Upper lobe of left lung (tissue), 6 donors: ENCODE measurements around the gene GID8. TPM values are rescaled to one million over a fixed set of nuclear protein-coding genes. Genes with fewer than 3 reads are reported as not detected.

Source experiments
- ATAC-seq, 2 donors: fragments of 200-7000 bp; cut with Tn5 transposase; one replicate each; pipeline ENCODE4 v1.9.1; 2022; ENCODE audit warnings: mild to moderate bottlenecking in 2 of 2, moderate library complexity in 2 of 2; ENCODE audit not compliant: low FRiP score in 2 of 2
- DNase-seq, 2 donors: peaks; one replicate each; pipeline ENCODE4 v3.0.0-alpha.2; 2019 to 2020
- H3K27ac ChIP-seq, 4 donors: fragments of 200-600 bp; sonication (generic); one replicate each; pipeline ENCODE4 v1.5.1; 2016 to 2019
- H3K27me3 ChIP-seq, 4 donors: fragments of 200-600 bp; sonication (generic); one replicate each; pipeline ENCODE4 v1.5.1; 2017 to 2019
- H3K36me3 ChIP-seq, 4 donors: fragments of 200-600 bp; sonication (generic); one replicate each; pipeline ENCODE4 v1.5.1; 2016 to 2019
- H3K4me1 ChIP-seq, 4 donors: fragments of 200-600 bp; sonication (generic); one replicate each; pipeline ENCODE4 v1.5.1; 2018 to 2019
- H3K4me3 ChIP-seq, 4 donors: fragments of 200-600 bp; sonication (generic); one replicate each; pipeline ENCODE4 v1.5.1; 2017 to 2019; ENCODE audit warnings: mild to moderate bottlenecking in 2 of 4, moderate library complexity in 1 of 4
- H3K9me3 ChIP-seq, 4 donors: fragments of 200-600 bp; sonication (generic); one replicate each; pipeline ENCODE4 v1.5.1; 2018 to 2019
- CTCF ChIP-seq, 6 experiments: fragments of 450-650 bp in 4 of 6; fragments of 200-600 bp in 2 of 6; sonication (generic) in 2 of 6; IDR thresholded peaks; one replicate each; pipeline ENCODE4 v1.5.1; 2016 to 2019; ENCODE audit warnings: antibody characterized with exemption in 6 of 6
- EP300 ChIP-seq, 4 donors: sonication (generic); formaldehyde crosslinking; IDR thresholded peaks; one replicate each; pipeline ENCODE4 v1.5.1; 2017; ENCODE audit warnings: antibody characterized with exemption in 4 of 4, control low read depth in 2 of 4
- POLR2A ChIP-seq, 4 donors: fragments of 450-650 bp; IDR thresholded peaks; one replicate each; pipeline ENCODE4 v1.5.1; 2016 to 2017; ENCODE audit warnings: antibody characterized with exemption in 4 of 4, mild to moderate bottlenecking in 2 of 4
- POLR2AphosphoS5 ChIP-seq, 2 donors: sonication (generic); formaldehyde crosslinking; IDR thresholded peaks; one replicate each; pipeline ENCODE4 v1.5.1; 2017; ENCODE audit warnings: antibody characterized with exemption in 2 of 2
- WGBS, 2 donors: methylation state at CpG; one replicate each; pipeline ENCODE4 v1.1.5; 2017 to 2018; 5-methylcytosine and 5-hydroxymethylcytosine counted together
- total RNA-seq, 6 donors: library from RNA; depleted of rRNA in 4 of 6; stranded (reverse); fragments of >200 nt in 4 of 6; gene quantifications; one replicate each; pipeline versions ENCODE4 v1.1.0 to v1.2.1, GENCODE V29; 2016 to 2021
- donor health status: DM: no; HTN: no; CAD: no; lungs with moderate emphysema.
- donor health status: DM: no; HTN: yes; CAD: no; lungs with severe emphysema.

The GID8 gene
- total RNA-seq, 6 donors from 2014 or later, result 18.6 to 33.2 (median 26.3) TPM

DNA sequence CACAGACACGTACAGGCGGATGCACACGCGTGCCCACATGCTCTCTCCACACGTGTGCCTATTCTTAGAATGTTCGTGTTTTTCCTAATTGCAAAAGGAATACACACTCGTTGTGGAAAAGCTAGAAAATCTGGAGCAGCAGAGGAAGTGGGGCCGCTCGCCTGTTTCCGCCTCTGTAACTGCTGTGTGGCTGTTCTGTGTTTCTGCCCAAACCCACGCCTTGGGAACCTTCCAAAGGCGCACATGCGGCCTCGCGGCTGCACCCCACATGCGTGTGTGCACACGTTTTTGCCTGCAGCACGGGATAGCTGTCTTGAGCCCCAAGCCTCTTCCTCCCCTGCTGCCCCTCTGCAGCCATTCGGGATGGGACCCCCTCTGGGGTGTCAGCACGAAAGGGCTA is 26.8 kb downstream of the GID8 start:
- Histone ChIP-seq H3K27me3 (no peaks in the 10 kb centered on the region), H3K4me1 (no peaks in the 10 kb centered on the region), H3K36me3 (peaks cover 0 to 9% (median 4%) of the 10 kb centered on the region in 4 donors), H3K27ac (no peak overlapping the region), H3K9me3 (no peaks in the 10 kb centered on the region), H3K4me3 (no peak overlapping the region)
- TF ChIP-seq EP300 (IDR thresholded peaks at IDR 0.05), result no peak
- no peak for TF ChIP-seq POLR2AphosphoS5 (IDR thresholded peaks at IDR 0.05)
- TF ChIP-seq CTCF (IDR thresholded peaks at IDR 0.05), result no peak
- no peak for TF ChIP-seq POLR2A (IDR thresholded peaks at IDR 0.05)
- ATAC-seq, result no peak
- 77 to 81% methylated on average over 20 of the region's 20 CpGs for WGBS, 2 donors
- DNase-seq, result peak in 1 of 2 donors; percentile 46

DNA sequence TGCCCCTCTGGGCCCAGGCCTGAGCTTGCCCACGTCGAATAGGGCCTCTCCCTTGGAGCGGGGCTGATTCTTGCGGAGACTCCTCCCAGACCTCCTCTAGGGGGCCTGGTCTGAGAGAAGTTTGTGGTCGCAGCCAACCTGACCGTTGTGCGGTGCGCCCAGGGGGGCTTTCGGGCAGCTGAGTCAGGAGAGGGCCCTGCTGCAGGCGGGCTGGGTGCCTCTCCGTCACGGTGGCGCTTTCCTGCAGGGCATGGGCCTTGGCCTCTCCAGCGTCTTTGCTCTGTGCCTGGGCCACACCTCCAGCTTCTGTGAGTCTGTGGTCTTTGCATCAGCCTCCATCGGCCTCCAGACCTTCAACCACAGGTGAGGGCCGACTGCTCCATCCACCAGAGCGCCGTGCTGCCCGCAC is 27.4 kb downstream of the GID8 start:
- ATAC-seq (no peak), DNase-seq (peak in 1 of 2 donors; percentile 63)
- no peaks in the 10 kb centered on the region for H3K4me1 ChIP-seq
- H3K27me3 ChIP-seq, result peaks cover 0 to under 1% (median 0%) of the 10 kb centered on the region in 4 donors
- H3K9me3 ChIP-seq, result no peaks in the 10 kb centered on the region
- 81 to 83% methylated on average over 8 to 12 of the region's 19 CpGs for WGBS, 2 donors
- peaks cover 0 to 9% (median 4%) of the 10 kb centered on the region in 4 donors for H3K36me3 ChIP-seq
- H3K4me3 ChIP-seq, result no peak overlapping the region
- H3K27ac ChIP-seq, result no peak overlapping the region
- no peak for TF ChIP-seq EP300 (IDR thresholded peaks at IDR 0.05)
- TF ChIP-seq POLR2AphosphoS5 (IDR thresholded peaks at IDR 0.05), result no peak
- no peak for TF ChIP-seq CTCF (IDR thresholded peaks at IDR 0.05)
- TF ChIP-seq POLR2A (IDR thresholded peaks at IDR 0.05), result no peak

DNA sequence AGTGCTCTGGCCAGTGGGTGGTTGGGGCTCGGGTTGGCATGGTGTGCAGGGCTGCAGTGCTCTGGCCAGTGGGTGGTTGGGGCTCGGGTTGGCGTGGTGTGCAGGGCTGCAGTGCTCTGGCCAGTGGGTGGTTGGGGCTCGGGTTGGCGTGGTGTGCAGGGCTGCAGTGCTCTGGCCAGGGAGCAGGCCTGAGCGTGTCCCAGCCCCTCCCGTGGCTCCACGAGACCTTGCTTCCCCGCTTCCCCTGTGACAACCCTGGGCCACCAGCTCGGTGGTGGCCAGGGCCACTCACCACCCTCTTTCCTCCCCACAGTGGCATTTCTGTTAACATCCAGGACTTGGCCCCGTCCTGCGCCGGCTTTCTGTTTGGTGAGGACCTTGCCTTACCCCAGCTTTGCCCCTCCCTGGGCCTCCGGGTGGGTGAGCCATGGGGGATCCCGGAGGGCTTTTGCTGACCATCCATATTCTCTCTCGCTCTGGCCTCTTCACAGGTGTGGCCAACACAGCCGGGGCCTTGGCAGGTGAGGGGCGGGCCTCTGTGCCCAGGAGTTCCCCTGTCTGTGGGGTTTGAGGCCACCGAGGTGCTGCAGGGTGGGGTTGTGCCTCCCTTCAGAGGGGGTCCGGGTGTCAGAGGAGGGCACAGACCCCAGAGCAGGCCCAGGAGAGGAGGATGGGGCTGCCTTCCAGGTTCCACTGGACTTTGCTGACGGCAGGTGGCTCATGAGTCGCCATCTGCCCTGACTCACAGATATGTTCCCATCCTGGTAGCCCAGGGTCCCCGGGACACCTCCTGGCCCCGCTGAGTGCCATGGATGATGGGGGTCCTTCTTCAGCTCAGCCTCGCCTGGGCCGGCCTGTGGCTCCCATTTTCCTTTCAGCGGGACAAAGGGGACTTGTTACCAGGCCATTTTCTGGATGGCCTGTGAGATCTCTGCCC is 28.5 kb downstream of the GID8 start:
- Histone ChIP-seq H3K27me3 (peaks cover 0 to 6% (median 2%) of the 10 kb centered on the region in 4 donors), H3K4me3 (no peak overlapping the region), H3K9me3 (no peaks in the 10 kb centered on the region), H3K4me1 (no peaks in the 10 kb centered on the region), H3K27ac (no peak overlapping the region), H3K36me3 (peaks cover 0 to 9% (median 4%) of the 10 kb centered on the region in 4 donors)
- TF ChIP-seq POLR2AphosphoS5 (IDR thresholded peaks at IDR 0.05) (no peak), EP300 (IDR thresholded peaks at IDR 0.05) (no peak), POLR2A (IDR thresholded peaks at IDR 0.05) (no peak), CTCF (IDR thresholded peaks at IDR 0.05) (no peak)
- 90 to 91% methylated on average over 9 to 22 of the region's 27 CpGs for WGBS, 2 donors
- ATAC-seq (no peak), DNase-seq (peak in 1 of 2 donors; percentile 68)

DNA sequence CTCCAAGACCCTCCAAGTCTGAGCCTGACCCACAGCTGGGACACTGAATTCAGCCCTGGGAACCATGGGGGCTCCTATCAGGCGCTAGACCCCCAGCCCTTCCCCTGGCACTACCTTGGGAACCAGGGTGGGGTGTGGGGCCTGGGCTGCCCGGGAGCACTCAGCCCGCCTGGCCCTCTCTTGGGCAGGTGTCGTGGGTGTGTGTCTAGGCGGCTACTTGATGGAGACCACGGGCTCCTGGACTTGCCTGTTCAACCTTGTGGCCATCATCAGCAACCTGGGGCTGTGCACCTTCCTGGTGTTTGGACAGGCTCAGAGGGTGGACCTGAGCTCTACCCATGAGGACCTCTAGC is 29.2 kb downstream of the GID8 start:
- WGBS, 2 donors, result 85% methylated on average over 6 of the region's 6 CpGs; no CpG with 5 or more reads in 1 of the 2 donors
- Histone ChIP-seq H3K27ac (no peak overlapping the region), H3K4me3 (no peak overlapping the region), H3K36me3 (peaks cover 0 to 9% (median 4%) of the 10 kb centered on the region in 4 donors), H3K27me3 (peaks cover 0 to 6% (median 2%) of the 10 kb centered on the region in 4 donors), H3K4me1 (no peaks in the 10 kb centered on the region), H3K9me3 (no peaks in the 10 kb centered on the region)
- no peak for TF ChIP-seq POLR2AphosphoS5 (IDR thresholded peaks at IDR 0.05)
- TF ChIP-seq EP300 (IDR thresholded peaks at IDR 0.05), result no peak
- TF ChIP-seq POLR2A (IDR thresholded peaks at IDR 0.05), result no peak
- no peak for TF ChIP-seq CTCF (IDR thresholded peaks at IDR 0.05)
- DNase-seq, result peak in 1 of 2 donors; percentile 42
- no peak for ATAC-seq
